Skin of body (tissue), 2 donors: Measurements from ENCODE around the gene PTAR1. TPM values are rescaled to one million over a fixed set of nuclear protein-coding genes. Genes with fewer than 3 reads are reported as not detected.
A peak's percentile ranks its signal among the peaks of the same experiment; 100 is the strongest.

Source experiments
- DNase-seq: peaks from one replicate; lab custom pipeline; 2025; lab: John Stamatoyannopoulos, UW
- total RNA-seq: library from RNA; depleted of rRNA; stranded (reverse); fragments of >200 nt; gene quantifications from one replicate; pipeline ENCODE4 v1.2.3, GENCODE V29; 2014

Gene PTAR1
- total RNA-seq, 1 donor from 2014 or later = 76.3 TPM

- DNase-seq = peak; percentile 37
Measured at GRCh38 chr9:69674716-69675438, 84.9 kb downstream of the PTAR1 start.

DNA sequence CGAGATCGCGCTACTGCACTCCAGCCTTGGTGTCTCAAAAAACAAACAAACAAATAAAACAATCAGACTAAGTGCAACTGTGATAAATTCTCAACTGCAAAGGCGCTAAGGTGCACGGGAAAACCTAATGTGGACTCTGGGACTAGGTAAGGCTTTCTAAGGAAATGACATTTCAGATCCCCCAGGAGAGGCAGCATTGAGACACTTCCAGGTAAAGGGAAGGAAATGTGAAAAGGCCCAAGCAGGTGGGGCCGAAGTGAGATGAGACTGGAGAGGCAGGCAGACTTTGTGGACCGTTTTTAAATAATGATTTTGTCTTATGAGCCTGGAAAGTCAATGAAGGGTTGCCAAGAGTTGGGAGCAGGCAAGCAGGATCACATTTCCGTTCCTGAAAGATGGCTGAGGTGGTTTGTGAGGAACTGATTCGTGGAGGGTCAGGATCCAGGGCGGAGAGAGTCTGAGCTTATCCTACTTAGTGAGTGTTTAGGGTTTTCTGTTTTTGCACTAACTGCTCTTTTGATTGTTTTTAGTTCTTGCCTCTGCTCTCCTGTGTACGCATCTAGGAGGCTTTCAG is 85.6 kb downstream of the PTAR1 start:
- DNase-seq = no peak

DNA sequence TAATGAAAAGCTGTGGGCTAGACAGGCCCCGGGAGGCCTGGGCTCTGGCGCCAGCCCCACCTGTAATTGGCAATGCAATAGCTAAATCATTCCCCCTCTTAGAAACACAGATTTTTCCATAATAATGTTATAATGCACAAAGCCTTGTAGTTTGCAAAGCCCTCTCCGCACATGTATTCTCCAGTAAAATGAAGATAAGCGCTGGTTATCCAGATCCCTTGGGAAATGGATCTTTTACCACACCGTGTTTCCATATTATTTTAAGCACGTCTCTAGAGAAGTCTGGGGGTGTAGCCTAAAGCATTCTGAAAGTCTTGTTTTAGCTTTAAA is 86.5 kb downstream of the PTAR1 start:
- DNase-seq = no peak

GRCh38 chr9:69672596-69673310 is 87.1 kb downstream of the PTAR1 start:
- peak; percentile 82 for DNase-seq

DNA sequence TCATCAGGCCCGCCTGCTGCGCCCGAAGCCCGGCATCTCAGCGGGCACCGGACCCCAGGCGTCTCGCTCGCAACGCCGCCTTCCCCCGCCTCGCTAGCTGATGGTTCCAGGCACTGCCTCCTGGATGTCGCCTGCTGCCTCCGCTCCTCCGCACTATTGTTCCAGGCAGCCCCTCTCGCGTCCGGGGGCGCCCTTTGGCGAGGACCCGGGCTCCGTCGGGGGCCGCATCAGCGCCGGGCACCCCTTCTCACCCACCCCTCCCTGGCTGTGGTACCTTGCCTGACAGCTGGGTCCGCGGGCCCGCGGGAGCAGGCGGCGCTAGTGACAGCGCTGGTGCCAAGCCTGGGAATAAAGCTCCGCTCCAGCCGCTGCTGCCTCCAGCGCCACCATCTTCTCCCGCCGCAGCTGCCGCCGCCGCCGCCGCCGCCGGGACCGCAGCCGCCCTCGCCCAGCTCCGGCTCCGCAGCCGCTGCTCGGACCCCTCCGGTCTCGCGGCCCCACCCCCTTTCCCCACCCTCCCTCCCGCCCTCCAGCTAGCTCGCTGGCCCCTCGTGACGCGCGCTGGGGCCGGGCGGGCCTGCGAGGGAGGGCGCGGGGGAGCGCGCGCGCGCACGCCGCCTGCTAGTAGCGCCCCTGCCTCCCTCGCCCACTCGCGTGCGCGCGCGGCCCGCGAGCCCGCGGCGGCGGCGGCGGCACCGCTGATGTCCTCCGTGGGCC is 87.8 kb downstream of the PTAR1 start, which contains the start of gene APBA1:
Gene APBA1 (minus strand): TSS at position 493 of the 717 bp plus-strand sequence.
- peak; percentile 62 for DNase-seq

- no peak for DNase-seq
Measured at GRCh38 chr9:69671311-69671878, 88.4 kb downstream of the PTAR1 start.

- no peak for DNase-seq
Measured at GRCh38 chr9:69667306-69667705, 92.5 kb downstream of the PTAR1 start.

DNA sequence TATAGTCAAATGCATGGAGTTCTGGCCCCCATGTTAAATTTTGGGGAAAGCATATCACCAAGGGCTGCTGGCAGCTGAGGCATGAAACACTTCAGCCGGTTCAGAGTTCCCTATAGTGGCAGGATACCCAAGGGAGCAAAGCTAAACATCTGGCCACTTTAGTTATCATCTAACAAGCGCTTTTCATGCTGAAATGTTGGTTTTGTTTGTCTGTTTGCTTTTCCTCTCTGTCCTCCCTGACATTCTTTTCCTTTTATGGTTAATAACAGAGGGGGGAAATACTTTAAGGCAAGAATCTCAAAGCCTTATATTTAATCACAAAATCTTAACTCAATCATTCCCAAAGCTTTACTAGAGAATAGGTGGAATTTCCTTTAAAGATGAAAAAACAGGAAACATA is 99.5 kb downstream of the PTAR1 start:
- no peak for DNase-seq

Other genes starting within 250 kb of the PTAR1 start
- 7.7 TPM for gene APBA1, start 87.6 kb downstream of the PTAR1 start, total RNA-seq
- gene CFAP95, start 60.8 kb upstream of the PTAR1 start, total RNA-seq = not detected